ENCODE measurements around the gene UBE2K. TPM values are rescaled to one million over a fixed set of nuclear protein-coding genes. Genes with fewer than 3 reads are reported as not detected.
"Not testable (repeated sequence)": the region's sequence is repeated elsewhere in the genome, so short reads cannot be mapped to it uniquely, and the experiment has no call there.

Gene UBE2K
- total RNA-seq, 2 donors from 2014 or later, result 12.2 to 19.5 TPM

- no peak for TF ChIP-seq CTCF (IDR thresholded peaks at IDR 0.05)
- TF ChIP-seq POLR2A (IDR thresholded peaks at IDR 0.05), result no peak
- no peaks in the 10 kb centered on the region for H3K36me3 ChIP-seq (replicated peaks in 1 of 2; ENCODE audit: insufficient read depth in 1 of 2, low read depth in 2 of 2)
- no peak overlapping the region for H3K4me3 ChIP-seq
- H3K4me1 ChIP-seq, result peaks cover 12% of the 10 kb centered on the region
- no peaks in the 10 kb centered on the region for H3K27me3 ChIP-seq
- no peak overlapping the region for H3K27ac ChIP-seq
- intact Hi-C loops (cut with DNase I), result no loop called here
- ATAC-seq (no peak), DNase-seq (no peak)
- WGBS, 2 donors, result 74 to 84% methylated on average over 3 of the region's 3 CpGs
- H3K9me3 ChIP-seq, result no peaks in the 10 kb centered on the region
Observed at GRCh38 chr4:39715788-39716187, 17.9 kb downstream of the UBE2K start.

- 87 to 92% methylated on average over 10 to 11 of the region's 11 CpGs for WGBS, 2 donors
- TF ChIP-seq CTCF (IDR thresholded peaks at IDR 0.05) (no peak), POLR2A (IDR thresholded peaks at IDR 0.05) (no peak)
- H3K9me3 ChIP-seq, result no peaks in the 10 kb centered on the region
- no peaks in the 10 kb centered on the region for H3K36me3 ChIP-seq (replicated peaks in 1 of 2; ENCODE audit: insufficient read depth in 1 of 2, low read depth in 2 of 2)
- intact Hi-C loops (cut with DNase I), result no loop called here
- no peak overlapping the region for H3K27ac ChIP-seq
- no peaks in the 10 kb centered on the region for H3K27me3 ChIP-seq
- DNase-seq (no peak), ATAC-seq (no peak)
- H3K4me1 ChIP-seq, result peaks cover 12% of the 10 kb centered on the region
- H3K4me3 ChIP-seq, result no peak overlapping the region
Observed at GRCh38 chr4:39716356-39716755, 18.4 kb downstream of the UBE2K start.

- H3K27me3 ChIP-seq; ATAC-seq; DNase-seq; intact Hi-C loops (cut with DNase I); H3K9me3 ChIP-seq; H3K36me3 ChIP-seq (replicated peaks in 1 of 2; ENCODE audit: insufficient read depth in 1 of 2, low read depth in 2 of 2); H3K4me3 ChIP-seq; H3K27ac ChIP-seq: not testable (repeated sequence)
- H3K4me1 ChIP-seq, result peaks cover 12% of the 10 kb centered on the region
- WGBS, 2 donors, result 89 to 94% methylated on average over 6 to 19 of the region's 19 CpGs
Observed at GRCh38 chr4:39717743-39718142, 19.8 kb downstream of the UBE2K start.

GRCh38 chr4:39718366-39719323, 20.7 kb downstream of the UBE2K start:
- Histone ChIP-seq H3K4me1 (peaks cover 12% of the 10 kb centered on the region), H3K36me3 (replicated peaks in 1 of 2; ENCODE audit: insufficient read depth in 1 of 2, low read depth in 2 of 2) (no peaks in the 10 kb centered on the region), H3K27me3 (no peaks in the 10 kb centered on the region), H3K9me3 (no peaks in the 10 kb centered on the region), H3K4me3 (no peak overlapping the region), H3K27ac (no peak overlapping the region)
- 41 to 84% methylated on average over 4 to 25 of the region's 33 CpGs for WGBS, 2 donors
- TF ChIP-seq POLR2A (IDR thresholded peaks at IDR 0.05) (no peak), CTCF (IDR thresholded peaks at IDR 0.05) (no peak)
- ATAC-seq (no peak), DNase-seq (no peak)
- intact Hi-C loops (cut with DNase I), result no loop called here

- no peak for ATAC-seq
- H3K4me1 ChIP-seq, result peaks cover 12% of the 10 kb centered on the region
Observed at GRCh38 chr4:39719804-39720580, 22.1 kb downstream of the UBE2K start.

GRCh38 chr4:39721273-39721672, 23.3 kb downstream of the UBE2K start:
- peaks cover 12% of the 10 kb centered on the region for H3K4me1 ChIP-seq
- H3K9me3 ChIP-seq; intact Hi-C loops (cut with DNase I); H3K36me3 ChIP-seq (replicated peaks in 1 of 2; ENCODE audit: insufficient read depth in 1 of 2, low read depth in 2 of 2); ATAC-seq; DNase-seq; H3K4me3 ChIP-seq; H3K27me3 ChIP-seq; H3K27ac ChIP-seq: not testable (repeated sequence)
- 93 to 95% methylated on average over 6 of the region's 6 CpGs for WGBS, 2 donors

More at GRCh38 chr4:39719804-39720580, 22.1 kb downstream of the UBE2K start:
- Histone ChIP-seq H3K27me3 (no peaks in the 10 kb centered on the region), H3K36me3 (replicated peaks in 1 of 2; ENCODE audit: insufficient read depth in 1 of 2, low read depth in 2 of 2) (no peaks in the 10 kb centered on the region), H3K4me3 (no peak overlapping the region), H3K9me3 (no peaks in the 10 kb centered on the region), H3K27ac (no peak overlapping the region)
- intact Hi-C loops (cut with DNase I), result no loop called here
- TF ChIP-seq POLR2A (IDR thresholded peaks at IDR 0.05), result no peak
- no peak for TF ChIP-seq CTCF (IDR thresholded peaks at IDR 0.05)
- no peak for DNase-seq

Measured in body of pancreas (tissue), 4 donors.